Lung (tissue), 12 donors: Measurements from ENCODE around the gene NFIA. TPM values are rescaled to one million over a fixed set of nuclear protein-coding genes. Genes with fewer than 3 reads are reported as not detected.

Experiments used
- ATAC-seq: fragments of 200-7000 bp; cut with Tn5 transposase; one replicate; pipeline ENCODE4 v1.9.1; 2020; ENCODE audit warnings: moderate number of reproducible peaks; ENCODE audit not compliant: insufficient read depth, low FRiP score
- DNase-seq, 3 donors: peaks; one replicate each; pipeline ENCODE4 v3.0.0-alpha.2; 2013 to 2017
- H3K27ac ChIP-seq, 2 donors: one replicate each; pipeline ENCODE4 v1.5.1; 2013; ENCODE audit warnings: mild to moderate bottlenecking in 2 of 2, moderate library complexity in 2 of 2, control low read depth in 1 of 2, inconsistent platforms in 1 of 2, low read depth in 1 of 2, low read length in 1 of 2
- H3K27me3 ChIP-seq, 3 donors: one replicate each; pipeline ENCODE4 v1.5.1; 2013; ENCODE audit warnings: low read length in 2 of 3; ENCODE audit not compliant: control insufficient read depth in 3 of 3, insufficient read depth in 3 of 3
- H3K36me3 ChIP-seq, 4 donors: one replicate each; pipeline ENCODE4 v1.5.1; 2013; ENCODE audit warnings: low read length in 4 of 4, mild to moderate bottlenecking in 1 of 4, moderate library complexity in 1 of 4; ENCODE audit not compliant: control insufficient read depth in 4 of 4, insufficient read depth in 4 of 4
- H3K4me1 ChIP-seq, 5 donors: one replicate each; pipeline ENCODE4 v1.5.1; 2013; ENCODE audit warnings: low read length in 5 of 5, mild to moderate bottlenecking in 2 of 5, moderate library complexity in 1 of 5; ENCODE audit not compliant: control insufficient read depth in 5 of 5, insufficient read depth in 5 of 5
- H3K4me3 ChIP-seq: one replicate; pipeline ENCODE4 v1.5.1; 2013; ENCODE audit warnings: mild to moderate bottlenecking, control low read depth, moderate library complexity
- H3K9ac ChIP-seq, 2 donors: one replicate each; pipeline ENCODE4 v1.5.1; 2013; ENCODE audit warnings: low read length in 2 of 2, control low read depth in 1 of 2; ENCODE audit not compliant: insufficient read depth in 1 of 2
- H3K9me3 ChIP-seq, 4 donors: one replicate each; pipeline ENCODE4 v1.5.1; 2013; ENCODE audit warnings: low read length in 3 of 4, mild to moderate bottlenecking in 1 of 4, moderate library complexity in 1 of 4; ENCODE audit not compliant: control insufficient read depth in 4 of 4, insufficient read depth in 3 of 4
- WGBS, 2 donors: extraction: QIAGEN DNeasy Blood & Tissue Kit; methylation state at CpG; one replicate each; pipeline ENCODE4 v1.1.7; 2013; 5-methylcytosine and 5-hydroxymethylcytosine counted together
- polyA plus RNA-seq, 2 donors: library from polyadenylated mRNA; stranded (reverse); fragments of 200-250 nt; gene quantifications; one replicate each; pipeline ENCODE4 v1.2.1, GENCODE V29; 2013
- total RNA-seq, 2 donors: library from RNA; depleted of rRNA in 1 of 2; stranded (reverse); fragments of >200 nt in 1 of 2; gene quantifications; one replicate each; pipeline ENCODE4 v1.2.1, GENCODE V29; 2014 to 2021
- TF ChIP-seq, protein P1 (sequence below): IDR thresholded peaks from 2 replicates; pipeline ENCODE4 v1.5.1; 2012; ENCODE audit warnings: mild to moderate bottlenecking; ENCODE audit errors: control extremely low read depth, extremely low read depth
- donor health status: control.
- donor health status: control.
- donor health status: Bipolar disorder and iron deficiency.
- donor health status: healthy.
- donor health status: DM: yes; HTN: yes; CAD: no.

NFIA gene
- total and polyA plus RNA-seq, 4 donors: 3.0 to 63.4 (median 34.2) TPM

DNA sequence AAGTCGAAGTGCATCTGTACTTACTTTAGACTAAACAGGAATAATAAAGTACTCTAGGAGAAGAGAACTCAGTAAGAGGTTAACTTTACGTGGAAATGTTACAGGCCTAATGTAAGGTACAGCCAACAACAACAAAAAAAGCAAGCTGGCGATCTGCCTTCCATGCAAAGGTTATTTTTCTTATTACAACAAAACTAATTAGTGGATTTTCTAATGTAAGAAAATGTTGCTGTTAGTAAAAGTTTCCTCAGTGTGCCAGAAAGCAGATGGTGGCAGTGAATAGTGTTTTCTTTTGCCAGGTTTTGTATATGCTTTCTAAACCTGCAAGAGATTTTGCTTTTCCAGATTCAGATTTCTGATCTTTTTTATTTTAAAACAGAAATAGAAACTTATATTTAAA lies 179.2 kb downstream of the NFIA start:
- TF ChIP-seq, protein P1, sequence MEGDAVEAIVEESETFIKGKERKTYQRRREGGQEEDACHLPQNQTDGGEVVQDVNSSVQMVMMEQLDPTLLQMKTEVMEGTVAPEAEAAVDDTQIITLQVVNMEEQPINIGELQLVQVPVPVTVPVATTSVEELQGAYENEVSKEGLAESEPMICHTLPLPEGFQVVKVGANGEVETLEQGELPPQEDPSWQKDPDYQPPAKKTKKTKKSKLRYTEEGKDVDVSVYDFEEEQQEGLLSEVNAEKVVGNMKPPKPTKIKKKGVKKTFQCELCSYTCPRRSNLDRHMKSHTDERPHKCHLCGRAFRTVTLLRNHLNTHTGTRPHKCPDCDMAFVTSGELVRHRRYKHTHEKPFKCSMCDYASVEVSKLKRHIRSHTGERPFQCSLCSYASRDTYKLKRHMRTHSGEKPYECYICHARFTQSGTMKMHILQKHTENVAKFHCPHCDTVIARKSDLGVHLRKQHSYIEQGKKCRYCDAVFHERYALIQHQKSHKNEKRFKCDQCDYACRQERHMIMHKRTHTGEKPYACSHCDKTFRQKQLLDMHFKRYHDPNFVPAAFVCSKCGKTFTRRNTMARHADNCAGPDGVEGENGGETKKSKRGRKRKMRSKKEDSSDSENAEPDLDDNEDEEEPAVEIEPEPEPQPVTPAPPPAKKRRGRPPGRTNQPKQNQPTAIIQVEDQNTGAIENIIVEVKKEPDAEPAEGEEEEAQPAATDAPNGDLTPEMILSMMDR: no peak
- H3K9me3 ChIP-seq: no peaks in the 10 kb centered on the region
- H3K9ac ChIP-seq: no peak overlapping the region
- peaks cover 0 to 2% (median 0%) of the 10 kb centered on the region in 4 donors for H3K36me3 ChIP-seq
- no peak overlapping the region for H3K4me3 ChIP-seq
- peaks cover 0 to 21% (median 3%) of the 10 kb centered on the region in 5 donors for H3K4me1 ChIP-seq
- WGBS, 2 donors: 82 to 88% methylated on average over 3 of the region's 3 CpGs
- no peaks in the 10 kb centered on the region for H3K27me3 ChIP-seq
- no peak overlapping the region for H3K27ac ChIP-seq
- DNase-seq (peak in 1 of 3 donors; percentile 39), ATAC-seq (no peak)

DNA sequence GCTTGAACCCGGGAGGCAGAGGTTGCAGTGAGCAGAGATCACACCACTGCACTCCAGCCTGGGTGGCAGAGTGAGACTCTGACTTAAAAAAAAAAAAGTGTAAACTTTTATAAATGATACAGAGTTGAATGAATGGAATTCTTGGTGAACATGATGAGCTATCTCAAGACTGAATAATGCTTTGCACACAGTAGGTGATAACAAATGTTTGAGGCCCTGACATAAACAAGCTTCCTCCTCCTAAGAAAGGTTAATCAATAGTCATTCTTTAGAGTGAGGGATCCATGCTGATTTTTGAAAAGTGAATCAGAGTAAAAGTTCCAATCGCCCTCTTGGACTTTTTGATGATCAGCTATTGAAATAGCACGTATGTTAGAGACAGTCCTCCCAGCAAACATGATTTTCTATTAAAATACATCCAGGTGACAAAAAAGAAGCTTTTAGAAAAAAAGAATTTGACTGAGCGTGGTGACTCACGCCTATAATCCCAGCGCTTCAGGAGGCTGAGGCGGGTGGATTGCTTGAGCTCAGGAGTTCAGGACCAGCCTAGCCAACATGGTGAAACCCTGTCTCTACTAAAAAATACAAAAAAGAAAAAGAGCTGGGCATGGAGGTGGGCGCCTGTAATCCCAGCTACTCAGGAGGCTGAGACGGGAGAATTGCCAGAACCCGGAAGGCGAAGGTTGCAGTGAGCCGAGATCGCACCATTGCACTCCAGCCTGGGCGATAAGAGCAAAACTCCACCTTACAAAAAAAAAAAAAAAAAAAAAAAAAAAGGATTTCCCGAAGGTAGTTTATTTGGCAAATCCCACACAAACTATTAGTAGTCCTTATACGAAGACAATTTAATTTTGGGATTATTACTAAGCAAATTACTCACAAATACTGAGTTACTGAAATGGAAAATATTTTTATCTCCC lies 181.8 kb downstream of the NFIA start:
- WGBS, 2 donors: 96 to 98% methylated on average over 16 of the region's 16 CpGs
- Histone ChIP-seq H3K4me3 (no peak overlapping the region), H3K27ac (no peak overlapping the region), H3K27me3 (no peaks in the 10 kb centered on the region), H3K9ac (no peak overlapping the region), H3K4me1 (peaks cover 0 to 22% (median 5%) of the 10 kb centered on the region in 5 donors), H3K9me3 (no peaks in the 10 kb centered on the region), H3K36me3 (peaks cover 0 to 2% (median 0%) of the 10 kb centered on the region in 4 donors)
- TF ChIP-seq, protein P1: no peak
- no peak for DNase-seq
- no peak for ATAC-seq

DNA sequence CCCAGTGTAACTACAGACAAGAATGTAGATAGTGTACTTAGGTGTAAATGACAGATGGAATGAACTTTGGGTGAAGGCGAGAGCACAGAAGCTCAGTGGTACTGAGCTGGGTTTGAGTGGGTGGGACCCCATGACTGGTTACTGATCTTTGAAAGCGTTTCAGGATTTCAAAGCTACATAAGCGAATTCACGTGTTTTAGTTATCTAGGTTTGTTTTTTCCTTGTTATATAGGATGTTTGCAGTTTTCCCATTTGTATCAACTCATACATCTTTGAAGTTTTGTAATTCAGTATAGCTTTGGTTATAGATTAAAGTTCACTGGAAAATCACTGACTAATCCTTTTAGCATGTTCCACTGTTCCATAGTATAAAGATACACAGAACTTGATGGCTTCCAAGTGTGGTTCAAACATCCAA lies 182.5 kb downstream of the NFIA start:
- no peaks in the 10 kb centered on the region for H3K27me3 ChIP-seq
- ATAC-seq (no peak), DNase-seq (no peak)
- H3K4me1 ChIP-seq: peaks cover 0 to 26% (median 10%) of the 10 kb centered on the region in 5 donors
- H3K27ac ChIP-seq: no peak overlapping the region
- TF ChIP-seq, protein P1: no peak
- no peaks in the 10 kb centered on the region for H3K9me3 ChIP-seq
- H3K36me3 ChIP-seq: peaks cover 0 to 2% (median 0%) of the 10 kb centered on the region in 4 donors
- WGBS, 2 donors: 96 to 98% methylated on average over 4 of the region's 4 CpGs
- H3K4me3 ChIP-seq: no peak overlapping the region
- no peak overlapping the region for H3K9ac ChIP-seq
